IgD-negative memory B cell (primary cell): ENCODE results near the gene PAX5. TPM values are rescaled to one million over a fixed set of nuclear protein-coding genes. Genes with fewer than 3 reads are reported as not detected.

Experiments
- H3K27ac Mint-ChIP-seq, 3 donors: one replicate each; pipeline ENCODE4 v1.8.0; 2020 to 2022; ENCODE audit warnings: mild to moderate bottlenecking in 3 of 3, mixed read lengths in 3 of 3, moderate library complexity in 1 of 3
- H3K27me3 Mint-ChIP-seq: one replicate; pipeline ENCODE4 v1.8.0; 2021; ENCODE audit warnings: mixed read lengths
- H3K36me3 Mint-ChIP-seq: one replicate; pipeline ENCODE4 v1.8.0; 2020; ENCODE audit warnings: mild to moderate bottlenecking, mixed read lengths
- H3K4me1 Mint-ChIP-seq, 3 donors: one replicate each; pipeline ENCODE4 v1.8.0; 2020 to 2022; ENCODE audit warnings: mixed read lengths in 3 of 3, mild to moderate bottlenecking in 1 of 3
- H3K4me3 Mint-ChIP-seq, 4 donors: one replicate each; pipeline ENCODE4 v1.8.0; 2020 to 2022; ENCODE audit warnings: mild to moderate bottlenecking in 4 of 4, mixed read lengths in 4 of 4, moderate library complexity in 3 of 4
- H3K9me3 Mint-ChIP-seq, 3 donors: one replicate each; pipeline ENCODE4 v1.8.0; 2020 to 2021; ENCODE audit warnings: mixed read lengths in 3 of 3, mild to moderate bottlenecking in 1 of 3
- polyA plus RNA-seq: library from polyadenylated mRNA; unstranded; fragments of 300-500 nt; fragmentation: Illumina TruSeq; gene quantifications from one replicate; pipeline ENCODE4 v1.2.3, GENCODE V29; 2021

PAX5 gene
- polyA plus RNA-seq, 1 donor from 2014 or later, result 65.3 TPM

DNA sequence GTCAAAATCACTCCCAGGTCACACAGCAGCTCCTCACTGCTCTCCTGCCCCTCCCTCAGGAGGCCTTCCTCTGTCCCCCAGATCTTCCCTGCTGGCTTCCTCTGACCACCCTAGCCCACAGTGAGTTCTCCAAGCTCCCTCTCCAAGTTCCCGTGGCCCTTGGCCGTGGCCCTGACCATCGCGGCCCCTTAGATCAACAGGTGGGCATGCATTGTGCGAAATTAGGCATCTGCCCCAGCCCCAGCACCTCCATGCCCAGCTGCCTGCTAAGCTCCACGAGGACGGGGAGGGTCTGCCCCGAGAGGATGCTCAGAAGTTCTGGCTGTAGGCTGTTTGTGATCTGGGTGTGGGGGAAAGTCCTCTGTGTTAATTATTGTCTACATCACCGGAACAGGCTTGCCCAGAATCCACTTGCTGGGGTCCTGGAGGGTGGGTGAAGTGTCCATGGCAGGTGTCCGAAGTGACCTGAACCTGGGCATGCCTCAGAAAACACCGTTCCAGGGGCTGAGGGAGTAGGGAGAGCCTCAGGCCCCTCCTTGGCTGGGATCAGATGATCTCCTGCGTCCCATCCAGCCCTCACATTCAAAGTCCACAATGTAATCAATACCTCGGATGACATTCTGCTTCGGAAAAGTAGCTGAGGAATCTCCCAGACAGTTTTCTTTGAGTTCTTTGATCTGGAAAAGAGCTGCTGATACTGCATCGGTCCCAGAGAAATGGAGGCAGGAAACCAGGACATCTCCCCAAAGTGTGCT, 194.8 kb downstream of the PAX5 start:
- Mint-ChIP-seq H3K27ac (peak overlapping the region in 2 of 3 donors; percentile 45 to 97), H3K27me3 (no peaks in the 10 kb centered on the region), H3K36me3 (no peaks in the 10 kb centered on the region), H3K4me3 (peak overlapping the region in 2 of 4 donors; percentile 6 to 41), H3K4me1 (peaks cover 17 to 23% (median 20%) of the 10 kb centered on the region in 3 donors), H3K9me3 (no peaks in the 10 kb centered on the region)

DNA sequence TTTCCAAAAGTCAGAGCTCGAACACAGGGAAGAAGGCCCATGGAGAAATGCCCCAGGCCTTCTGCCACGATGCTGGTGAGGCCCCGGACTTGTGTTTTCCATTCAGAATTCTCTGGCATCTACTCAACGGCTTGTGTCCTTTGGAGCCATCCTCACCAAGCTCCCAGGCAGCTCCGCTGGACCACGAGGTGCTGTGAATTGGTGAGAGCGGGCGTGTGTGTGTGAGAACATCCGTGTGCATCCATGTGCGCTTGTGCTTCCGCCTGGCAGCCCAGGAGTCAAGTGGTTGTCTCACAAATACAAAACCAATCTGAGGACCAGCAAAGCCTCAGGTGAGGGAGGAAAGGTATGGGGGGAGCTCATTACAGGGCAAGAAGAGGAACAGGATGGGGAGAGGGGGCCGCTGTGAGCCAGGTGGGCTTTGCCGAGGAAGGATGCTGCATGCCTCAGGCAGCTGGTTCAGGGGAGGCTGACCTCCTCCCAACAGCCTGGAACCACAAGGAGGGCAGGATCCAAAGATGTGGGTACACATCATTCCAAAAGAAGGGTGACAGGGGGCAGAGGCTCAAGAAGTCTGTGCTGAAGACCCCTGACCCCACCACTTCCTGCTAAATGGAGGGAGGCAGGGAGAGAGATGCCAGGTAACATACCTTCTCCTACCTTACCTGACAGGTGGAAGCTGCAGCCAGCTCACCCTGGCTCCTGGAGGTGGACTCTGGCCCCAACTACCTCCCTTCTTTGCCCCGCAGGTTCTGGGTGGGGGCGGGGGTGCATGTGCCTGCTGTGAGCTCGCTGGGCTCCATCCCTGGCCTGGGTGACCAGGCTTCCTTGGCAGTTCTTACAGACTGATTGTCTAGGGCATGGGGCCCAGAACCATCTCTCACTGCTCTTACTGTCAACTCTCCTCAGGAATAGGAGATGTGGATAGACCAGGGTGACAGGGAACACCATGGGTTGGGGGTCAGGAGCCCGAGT, 196.3 kb downstream of the PAX5 start:
- no peaks in the 10 kb centered on the region for H3K9me3 Mint-ChIP-seq
- peak overlapping the region; percentile 65 to 97 (median 88) for H3K27ac Mint-ChIP-seq
- no peaks in the 10 kb centered on the region for H3K27me3 Mint-ChIP-seq
- peaks cover 26 to 32% (median 32%) of the 10 kb centered on the region in 3 donors for H3K4me1 Mint-ChIP-seq
- peak overlapping the region in 1 of 4 donors; percentile 61 for H3K4me3 Mint-ChIP-seq
- no peaks in the 10 kb centered on the region for H3K36me3 Mint-ChIP-seq

DNA sequence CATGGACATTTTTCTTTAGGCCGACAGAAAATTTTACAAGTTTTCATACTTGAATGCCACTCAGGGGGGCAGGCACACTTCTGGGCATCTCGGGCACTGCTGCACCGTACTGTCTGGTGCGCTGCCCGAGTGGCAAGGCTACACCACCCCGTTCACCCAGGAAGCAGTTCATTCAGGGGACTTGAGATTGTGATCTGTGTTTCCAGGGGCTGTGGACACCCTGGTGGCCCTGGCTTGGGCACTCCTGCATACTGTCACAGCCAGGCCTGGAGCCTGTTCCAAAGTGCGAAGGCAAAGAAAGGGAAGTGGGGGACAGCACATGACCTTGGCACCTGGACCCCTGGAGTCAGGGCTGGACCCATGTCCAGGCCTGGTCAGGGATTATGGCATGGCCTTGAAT, 197.6 kb downstream of the PAX5 start:
- Mint-ChIP-seq H3K9me3 (no peaks in the 10 kb centered on the region), H3K4me1 (peaks cover 26 to 42% (median 35%) of the 10 kb centered on the region in 3 donors), H3K36me3 (peaks cover 1% of the 10 kb centered on the region), H3K4me3 (peak overlapping the region in 2 of 4 donors; percentile 79 to 90), H3K27me3 (no peaks in the 10 kb centered on the region), H3K27ac (peak overlapping the region; percentile 65 to 97 (median 91))

DNA sequence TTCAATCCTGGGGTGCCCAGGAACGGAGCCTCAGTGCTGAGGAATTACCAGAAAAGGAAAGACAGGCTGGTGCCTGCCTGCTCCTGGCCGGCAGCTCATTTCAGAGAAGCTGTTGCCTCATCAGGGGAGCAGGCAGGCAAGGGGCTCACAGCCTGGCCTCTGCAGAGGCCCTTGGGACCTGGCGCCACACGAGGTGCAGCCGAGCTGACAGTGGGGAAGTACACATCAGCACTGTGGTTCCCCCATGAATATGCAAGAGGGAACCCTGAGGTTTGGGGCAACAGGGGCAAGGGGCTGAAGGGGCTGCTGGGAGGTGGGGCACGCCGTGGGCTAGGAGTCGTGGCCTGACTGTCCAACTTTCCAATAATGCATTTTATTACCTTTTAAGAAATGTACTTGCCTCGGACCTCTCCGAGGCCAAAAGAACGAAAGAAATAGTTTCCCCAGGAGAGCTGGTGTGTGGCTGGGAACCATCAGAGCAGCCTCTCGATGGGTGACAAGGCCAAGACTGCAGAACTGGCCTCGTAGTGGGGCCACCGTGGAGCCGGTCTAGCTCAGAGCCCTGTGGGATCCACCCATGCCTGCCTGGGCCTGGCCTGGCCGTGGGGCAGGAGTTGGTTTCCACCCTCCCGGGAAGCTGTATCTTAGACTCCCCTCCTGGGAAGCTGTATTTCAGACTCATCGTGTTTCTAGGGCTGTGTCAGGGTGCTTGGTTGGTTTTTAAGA, 198.6 kb downstream of the PAX5 start:
- Mint-ChIP-seq H3K9me3 (no peaks in the 10 kb centered on the region), H3K27me3 (no peaks in the 10 kb centered on the region), H3K4me1 (peaks cover 31 to 51% (median 42%) of the 10 kb centered on the region in 3 donors), H3K27ac (peak overlapping the region; percentile 90 to 97 (median 91)), H3K36me3 (peaks cover 1% of the 10 kb centered on the region), H3K4me3 (peak overlapping the region; percentile 65 to 89 (median 83))

DNA sequence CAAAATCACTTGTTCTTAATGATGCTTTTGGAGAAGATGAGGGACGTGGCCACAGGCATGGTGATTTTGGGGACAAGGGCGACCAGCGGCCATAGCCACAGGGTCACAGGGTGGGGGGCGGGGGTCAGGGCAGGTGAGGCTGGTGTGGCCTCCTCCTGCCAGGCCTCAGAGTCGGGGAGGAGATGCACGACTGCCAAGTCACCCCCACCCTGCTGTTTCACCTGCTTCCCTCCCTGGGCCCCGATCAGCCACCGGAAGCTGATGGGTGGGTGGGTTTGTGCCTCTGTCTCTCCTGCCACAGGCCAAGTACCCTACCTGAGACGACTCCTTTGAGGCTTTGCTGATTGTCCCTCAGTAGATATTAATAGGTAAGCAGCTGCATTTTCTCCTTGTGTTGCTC, 199.3 kb downstream of the PAX5 start:
- peak overlapping the region in 3 of 4 donors; percentile 79 to 89 (median 87) for H3K4me3 Mint-ChIP-seq
- no peaks in the 10 kb centered on the region for H3K27me3 Mint-ChIP-seq
- H3K9me3 Mint-ChIP-seq, result no peaks in the 10 kb centered on the region
- peaks cover 1% of the 10 kb centered on the region for H3K36me3 Mint-ChIP-seq
- peaks cover 31 to 51% (median 46%) of the 10 kb centered on the region in 3 donors for H3K4me1 Mint-ChIP-seq
- peak overlapping the region; percentile 90 to 97 (median 91) for H3K27ac Mint-ChIP-seq

DNA sequence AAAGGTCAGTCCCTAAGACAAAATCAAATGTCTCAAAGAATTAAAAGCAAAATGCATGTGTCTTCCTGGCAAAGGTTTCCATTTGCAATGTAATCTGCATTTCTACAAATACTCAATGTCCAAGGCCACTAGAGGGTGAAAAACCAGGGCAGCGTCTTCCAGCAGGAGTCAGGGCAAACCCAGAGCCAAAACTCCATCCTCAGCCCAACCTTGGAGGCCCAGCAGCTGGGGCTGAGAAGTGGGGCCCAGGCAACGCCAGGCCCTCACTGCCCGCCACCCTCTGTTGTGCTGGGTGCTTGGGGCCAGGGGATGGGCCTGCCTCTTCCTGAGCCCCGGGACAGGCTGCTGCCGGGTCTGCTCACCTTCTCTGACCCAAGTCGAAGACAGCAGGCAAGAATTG, 200.1 kb downstream of the PAX5 start:
- H3K4me1 Mint-ChIP-seq, result peaks cover 32 to 51% (median 44%) of the 10 kb centered on the region in 3 donors
- peak overlapping the region in 3 of 4 donors; percentile 38 to 62 (median 39) for H3K4me3 Mint-ChIP-seq
- no peaks in the 10 kb centered on the region for H3K9me3 Mint-ChIP-seq
- peak overlapping the region in 2 of 3 donors; percentile 91 to 97 for H3K27ac Mint-ChIP-seq
- H3K27me3 Mint-ChIP-seq, result no peaks in the 10 kb centered on the region
- H3K36me3 Mint-ChIP-seq, result peaks cover 1% of the 10 kb centered on the region

DNA sequence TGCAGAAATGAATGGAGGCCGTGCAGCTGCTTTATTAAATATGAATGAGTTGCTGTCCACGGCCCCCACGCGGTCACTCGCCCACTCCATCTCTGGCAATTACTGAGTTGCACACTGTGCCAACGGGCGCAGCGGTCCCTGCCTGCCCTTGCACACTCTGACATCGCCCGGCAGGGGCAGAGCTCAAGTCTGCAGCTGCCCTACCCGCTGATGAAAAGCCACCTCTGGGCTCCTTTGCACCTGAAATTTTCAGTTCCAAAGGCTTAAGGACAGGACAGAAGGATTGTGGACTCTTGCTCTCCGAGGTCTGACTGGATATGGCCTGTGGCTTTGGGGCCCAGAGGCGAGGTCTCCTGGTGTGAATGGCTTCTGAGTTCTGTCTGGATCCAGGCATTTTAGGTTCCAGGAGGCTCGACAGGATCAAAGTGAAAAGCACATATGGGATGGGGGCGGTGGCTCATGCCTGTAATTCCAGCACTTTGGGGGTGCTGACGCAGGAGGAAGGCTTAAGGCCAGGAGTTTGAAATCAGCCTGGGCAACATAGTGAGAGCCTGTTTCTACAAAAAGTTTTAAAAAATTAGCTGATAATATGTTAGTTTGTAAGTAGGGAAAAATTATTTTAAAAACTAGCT, 201.8 kb downstream of the PAX5 start:
- H3K27me3 Mint-ChIP-seq, result no peaks in the 10 kb centered on the region
- H3K4me1 Mint-ChIP-seq, result peaks cover 35 to 57% (median 44%) of the 10 kb centered on the region in 3 donors
- no peaks in the 10 kb centered on the region for H3K9me3 Mint-ChIP-seq
- H3K36me3 Mint-ChIP-seq, result peaks cover 1% of the 10 kb centered on the region
- peak overlapping the region; percentile 9 to 73 (median 63) for H3K27ac Mint-ChIP-seq
- peak overlapping the region in 2 of 4 donors; percentile 29 to 81 for H3K4me3 Mint-ChIP-seq

DNA sequence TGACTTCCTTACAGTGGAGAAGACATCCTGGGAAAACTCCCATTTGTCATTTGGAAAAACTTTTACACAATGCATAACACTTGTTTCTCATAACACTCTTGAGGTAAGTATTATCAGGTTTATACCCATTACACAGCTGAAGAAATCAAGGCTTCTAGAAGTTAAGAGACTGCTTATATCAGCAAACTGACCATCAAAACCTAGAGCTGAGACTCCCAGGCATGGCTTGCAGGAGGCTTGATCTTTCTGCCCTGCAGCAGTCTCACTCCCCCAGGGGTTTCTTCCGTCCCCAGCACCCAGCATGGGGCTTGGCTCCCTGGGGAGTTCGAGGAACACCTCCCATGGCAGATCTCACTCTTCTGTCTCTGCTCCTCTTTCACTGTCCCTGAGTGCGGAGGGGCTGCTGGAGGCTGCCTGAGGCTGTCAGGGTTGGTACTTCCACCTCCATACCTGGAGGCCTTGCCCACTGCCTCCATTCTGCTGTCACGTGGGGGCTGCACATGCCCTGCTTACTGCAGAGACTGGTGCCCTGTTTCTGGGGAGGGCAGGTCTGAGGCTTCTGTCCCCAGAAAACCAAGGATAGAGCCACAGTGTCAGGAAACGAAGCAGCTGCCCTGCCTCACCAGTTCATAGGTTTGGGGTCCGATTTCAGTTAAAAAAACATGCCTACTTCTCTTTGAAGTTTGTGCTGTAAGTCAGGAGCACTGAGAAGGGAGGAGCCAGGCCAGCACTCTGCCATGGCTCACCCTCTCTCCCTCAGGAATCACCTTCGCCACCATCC, 202.5 kb downstream of the PAX5 start:
- Mint-ChIP-seq H3K36me3 (peaks cover 1% of the 10 kb centered on the region), H3K27ac (peak overlapping the region in 2 of 3 donors; percentile 9 to 39), H3K27me3 (no peaks in the 10 kb centered on the region), H3K4me3 (peak overlapping the region in 2 of 4 donors; percentile 29 to 60), H3K9me3 (no peaks in the 10 kb centered on the region), H3K4me1 (peaks cover 32 to 57% (median 41%) of the 10 kb centered on the region in 3 donors)

DNA sequence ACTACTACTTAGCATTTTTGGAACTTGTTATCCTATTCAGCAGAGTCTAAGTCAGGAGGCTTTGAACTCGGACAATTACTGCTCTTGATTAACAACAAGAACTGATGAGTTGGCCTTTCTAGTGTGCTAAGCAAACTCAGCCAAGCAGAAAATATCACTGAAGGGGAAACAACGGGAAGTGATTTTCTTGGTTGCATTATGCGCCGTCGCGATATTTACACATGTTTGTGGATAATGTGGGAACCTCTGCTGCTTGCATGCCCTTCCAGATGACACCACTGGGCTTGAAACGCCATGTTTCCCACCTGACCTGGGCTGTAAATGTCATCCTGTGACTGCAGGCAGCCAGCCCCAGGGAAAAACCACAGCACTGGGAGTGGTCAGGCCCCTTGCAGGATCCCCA, 205.5 kb downstream of the PAX5 start:
- peaks cover 8% of the 10 kb centered on the region for H3K27me3 Mint-ChIP-seq
- H3K4me3 Mint-ChIP-seq, result no peak overlapping the region
- H3K27ac Mint-ChIP-seq, result peak overlapping the region in 1 of 3 donors; percentile 37
- no peaks in the 10 kb centered on the region for H3K9me3 Mint-ChIP-seq
- peaks cover 13 to 30% (median 20%) of the 10 kb centered on the region in 3 donors for H3K4me1 Mint-ChIP-seq
- peaks cover 1% of the 10 kb centered on the region for H3K36me3 Mint-ChIP-seq

DNA sequence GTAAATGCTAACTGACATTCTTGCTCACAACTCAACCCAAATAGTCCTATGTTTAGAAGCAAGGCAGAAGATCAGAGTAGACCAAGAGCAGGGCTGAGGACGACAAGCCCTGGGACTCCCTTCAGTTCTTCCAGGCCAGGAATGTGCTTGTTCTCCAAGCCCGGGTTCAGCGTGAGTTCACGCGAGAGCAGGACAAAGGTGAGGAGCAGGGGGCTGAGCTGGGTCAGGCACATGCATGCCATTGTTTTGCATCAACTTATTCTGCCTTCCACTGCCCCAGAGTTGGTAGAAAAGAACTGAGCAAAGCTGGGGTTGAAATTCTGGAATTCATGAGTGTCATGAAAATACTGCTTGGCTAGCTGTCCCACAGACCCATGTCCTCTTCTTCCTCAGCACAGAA, 206.5 kb downstream of the PAX5 start:
- Mint-ChIP-seq H3K4me3 (no peak overlapping the region), H3K36me3 (peaks cover 1% of the 10 kb centered on the region), H3K27ac (no peak overlapping the region), H3K9me3 (no peaks in the 10 kb centered on the region), H3K27me3 (peaks cover 8% of the 10 kb centered on the region), H3K4me1 (peaks cover 10 to 25% (median 14%) of the 10 kb centered on the region in 3 donors)

DNA sequence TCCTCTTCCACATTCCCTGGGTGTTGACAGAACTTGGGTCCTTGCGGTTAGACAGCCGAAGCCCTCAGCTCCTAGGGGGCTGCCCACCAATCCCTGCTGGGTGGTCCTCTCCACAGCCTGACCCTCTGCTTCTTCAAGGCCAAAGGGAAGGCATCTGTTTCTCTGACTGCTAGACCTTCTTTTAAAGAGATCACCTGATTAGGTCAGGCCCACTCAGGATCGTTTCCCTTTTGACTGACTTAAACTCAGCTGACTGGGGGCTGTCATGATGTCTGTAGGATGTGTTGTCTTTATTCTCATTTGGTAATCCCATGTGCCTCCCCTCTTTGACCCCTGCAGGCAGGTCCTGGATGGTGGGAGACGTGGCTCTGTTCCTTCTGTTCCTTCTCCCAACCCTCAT, 207.5 kb downstream of the PAX5 start:
- Mint-ChIP-seq H3K27ac (peak overlapping the region in 1 of 3 donors; percentile 35), H3K27me3 (peaks cover 8% of the 10 kb centered on the region), H3K9me3 (no peaks in the 10 kb centered on the region), H3K4me1 (peaks cover 10 to 15% (median 12%) of the 10 kb centered on the region in 3 donors), H3K4me3 (no peak overlapping the region), H3K36me3 (no peaks in the 10 kb centered on the region)

DNA sequence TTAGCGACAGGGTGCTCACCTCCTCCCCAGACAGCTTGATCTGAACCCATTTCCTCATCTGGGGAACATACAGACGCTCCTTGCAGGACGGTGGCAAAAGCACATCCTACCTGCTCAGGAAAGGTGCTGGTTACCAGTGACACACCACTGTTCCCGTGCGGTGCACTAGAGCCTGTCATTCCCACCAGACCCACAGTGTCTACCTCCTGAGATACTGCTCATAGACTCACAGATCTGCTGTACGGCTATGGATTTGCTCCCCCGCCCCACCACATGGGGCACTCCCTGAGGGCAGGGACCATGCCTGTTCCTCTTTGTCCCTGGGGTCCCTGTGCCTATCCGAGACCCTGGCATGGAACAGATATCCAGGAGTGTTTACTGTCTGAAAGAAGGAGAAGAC, 208.9 kb downstream of the PAX5 start:
- Mint-ChIP-seq H3K9me3 (no peaks in the 10 kb centered on the region), H3K27ac (no peak overlapping the region), H3K36me3 (no peaks in the 10 kb centered on the region), H3K4me3 (no peak overlapping the region), H3K27me3 (peaks cover 11% of the 10 kb centered on the region), H3K4me1 (peaks cover 3 to 6% (median 5%) of the 10 kb centered on the region in 3 donors)

DNA sequence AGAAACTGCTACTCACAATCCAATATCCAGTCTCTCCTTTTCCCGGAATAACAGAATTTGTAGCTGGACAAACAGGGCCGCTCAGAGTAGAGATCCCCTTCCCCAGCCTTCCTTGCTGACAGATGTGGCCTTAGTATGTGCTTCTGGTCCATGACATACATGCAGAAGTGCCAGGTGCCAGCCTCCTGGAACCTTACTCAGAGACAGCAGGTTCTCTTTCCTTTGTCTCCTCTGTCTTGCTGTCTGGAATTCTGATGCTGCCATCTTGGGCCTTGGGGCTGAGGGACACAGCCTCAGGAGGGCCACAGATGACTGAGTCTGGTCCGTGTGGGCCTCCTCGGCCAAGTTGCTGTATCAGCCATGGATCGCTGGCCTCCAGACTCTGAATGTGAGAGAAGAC, 210.1 kb downstream of the PAX5 start:
- H3K36me3 Mint-ChIP-seq, result no peaks in the 10 kb centered on the region
- no peak overlapping the region for H3K4me3 Mint-ChIP-seq
- H3K4me1 Mint-ChIP-seq, result peaks cover 2 to 6% (median 4%) of the 10 kb centered on the region in 3 donors
- H3K9me3 Mint-ChIP-seq, result no peaks in the 10 kb centered on the region
- peaks cover 18% of the 10 kb centered on the region for H3K27me3 Mint-ChIP-seq
- no peak overlapping the region for H3K27ac Mint-ChIP-seq
